ENCODE measurements around the gene ATF4. TPM values are rescaled to one million over a fixed set of nuclear protein-coding genes. Genes with fewer than 3 reads are reported as not detected.

The ATF4 gene
- total RNA-seq, 6 donors from 2014 or later = 255 to 402 (median 364) TPM

GRCh38 chr22:39477542-39477941, 42.8 kb upstream of the ATF4 start:
- WGBS, 2 donors = 94 to 95% methylated on average over 9 of the region's 9 CpGs

GRCh38 chr22:39478441-39478850, 41.9 kb upstream of the ATF4 start:
- peaks cover 0 to 7% (median 0%) of the 10 kb centered on the region in 4 donors for H3K36me3 ChIP-seq
- WGBS, 2 donors = 64 to 79% methylated on average over 6 to 9 of the region's 9 CpGs
- H3K9me3 ChIP-seq = no peaks in the 10 kb centered on the region
- H3K27me3 ChIP-seq = no peaks in the 10 kb centered on the region
- DNase-seq (no peak), ATAC-seq (ENCODE audit: low FRiP score in 2 of 2) (peak in 1 of 2 donors; percentile 10)
- TF ChIP-seq CTCF (IDR thresholded peaks at IDR 0.05) = no peak
- TF ChIP-seq POLR2AphosphoS5 (IDR thresholded peaks at IDR 0.05) = no peak
- no peak for TF ChIP-seq POLR2A (IDR thresholded peaks at IDR 0.05)
- TF ChIP-seq EP300 (IDR thresholded peaks at IDR 0.05) = no peak
- peaks cover under 1 to 8% (median 3%) of the 10 kb centered on the region in 4 donors for H3K4me1 ChIP-seq
- no peak overlapping the region for H3K4me3 ChIP-seq
- no peak overlapping the region for H3K27ac ChIP-seq

More at GRCh38 chr22:39477542-39477941, 42.8 kb upstream of the ATF4 start:
- no peak for TF ChIP-seq POLR2A (IDR thresholded peaks at IDR 0.05)
- TF ChIP-seq POLR2AphosphoS5 (IDR thresholded peaks at IDR 0.05) = no peak
- no peak for TF ChIP-seq CTCF (IDR thresholded peaks at IDR 0.05)
- TF ChIP-seq EP300 (IDR thresholded peaks at IDR 0.05) = no peak
- Histone ChIP-seq H3K4me3 (no peak overlapping the region), H3K27ac (no peak overlapping the region), H3K4me1 (peaks cover 10 to 15% (median 12%) of the 10 kb centered on the region in 4 donors), H3K36me3 (peaks cover 0 to 7% (median 0%) of the 10 kb centered on the region in 4 donors), H3K27me3 (no peaks in the 10 kb centered on the region), H3K9me3 (no peaks in the 10 kb centered on the region)
- no peak for DNase-seq
- no peak for ATAC-seq (ENCODE audit: low FRiP score in 2 of 2)

GRCh38 chr22:39479254-39479653, 41.1 kb upstream of the ATF4 start:
- Histone ChIP-seq H3K9me3 (no peaks in the 10 kb centered on the region), H3K4me3 (no peak overlapping the region), H3K27me3 (no peaks in the 10 kb centered on the region), H3K4me1 (peaks cover 0 to 3% (median 1%) of the 10 kb centered on the region in 4 donors), H3K36me3 (peaks cover 0 to 7% (median 0%) of the 10 kb centered on the region in 4 donors), H3K27ac (no peak overlapping the region)
- no peak for ATAC-seq (ENCODE audit: low FRiP score in 2 of 2)
- TF ChIP-seq POLR2A (IDR thresholded peaks at IDR 0.05) = no peak
- no peak for TF ChIP-seq POLR2AphosphoS5 (IDR thresholded peaks at IDR 0.05)
- no peak for TF ChIP-seq CTCF (IDR thresholded peaks at IDR 0.05)
- TF ChIP-seq EP300 (IDR thresholded peaks at IDR 0.05) = no peak
- WGBS, 2 donors = 80 to 87% methylated on average over 3 of the region's 3 CpGs
- DNase-seq = no peak

GRCh38 chr22:39480557-39480956, 39.8 kb upstream of the ATF4 start:
- Histone ChIP-seq H3K36me3 (peaks cover 0 to 7% (median 0%) of the 10 kb centered on the region in 4 donors), H3K4me1 (no peaks in the 10 kb centered on the region), H3K27ac (no peak overlapping the region), H3K27me3 (no peaks in the 10 kb centered on the region), H3K9me3 (no peaks in the 10 kb centered on the region), H3K4me3 (no peak overlapping the region)
- ATAC-seq (ENCODE audit: low FRiP score in 2 of 2) (no peak), DNase-seq (no peak)
- 67% methylated on average over 1 of the region's 1 CpG; no CpG with 5 or more reads in 1 of the 2 donors for WGBS, 2 donors
- TF ChIP-seq POLR2AphosphoS5 (IDR thresholded peaks at IDR 0.05) (no peak), EP300 (IDR thresholded peaks at IDR 0.05) (no peak), CTCF (IDR thresholded peaks at IDR 0.05) (no peak), POLR2A (IDR thresholded peaks at IDR 0.05) (no peak)

GRCh38 chr22:39481054-39481453, 39.3 kb upstream of the ATF4 start:
- no peak for DNase-seq

More at GRCh38 chr22:39481054-39481453, 39.3 kb upstream of the ATF4 start:
- no peak for ATAC-seq (ENCODE audit: low FRiP score in 2 of 2)
- Histone ChIP-seq H3K9me3 (no peaks in the 10 kb centered on the region), H3K27me3 (no peaks in the 10 kb centered on the region), H3K4me3 (no peak overlapping the region), H3K36me3 (peaks cover 0 to 7% (median 0%) of the 10 kb centered on the region in 4 donors), H3K4me1 (no peaks in the 10 kb centered on the region), H3K27ac (no peak overlapping the region)
- WGBS, 2 donors = 93 to 95% methylated on average over 16 of the region's 16 CpGs
- no peak for TF ChIP-seq POLR2AphosphoS5 (IDR thresholded peaks at IDR 0.05)
- TF ChIP-seq CTCF (IDR thresholded peaks at IDR 0.05) = no peak
- TF ChIP-seq EP300 (IDR thresholded peaks at IDR 0.05) = no peak
- TF ChIP-seq POLR2A (IDR thresholded peaks at IDR 0.05) = no peak
